ENCODE measurements around the gene NPY4R2.
"Not testable (repeated sequence)": the region's sequence is repeated elsewhere in the genome, so short reads cannot be mapped to it uniquely, and the experiment has no call there.

The NPY4R2 gene

GRCh38 chr10:47918475-47918874 is at the start of gene NPY4R2:
Gene NPY4R2, plus strand, starts transcription at chr10:47918662. Its CDS starts 3,326 bp downstream, at chr10:47921988.
- DNase-seq, result not testable (repeated sequence)

GRCh38 chr10:47870887-47871286 is 47.6 kb upstream of the NPY4R2 start:
- not testable (repeated sequence) for DNase-seq

GRCh38 chr10:47871485-47872180 is 46.8 kb upstream of the NPY4R2 start:
- not testable (repeated sequence) for DNase-seq

GRCh38 chr10:47872236-47872635 is 46.2 kb upstream of the NPY4R2 start:
- not testable (repeated sequence) for DNase-seq

GRCh38 chr10:47884239-47884638 is 34.2 kb upstream of the NPY4R2 start:
- DNase-seq, result not testable (repeated sequence)

GRCh38 chr10:47884934-47885333 is 33.5 kb upstream of the NPY4R2 start:
- not testable (repeated sequence) for DNase-seq

- DNase-seq, result not testable (repeated sequence)
Measured at GRCh38 chr10:47886356-47886755, 32.1 kb upstream of the NPY4R2 start.

GRCh38 chr10:47886827-47887226 is 31.6 kb upstream of the NPY4R2 start:
- DNase-seq, result not testable (repeated sequence)

- not testable (repeated sequence) for DNase-seq
Measured at GRCh38 chr10:47890737-47891136, 27.7 kb upstream of the NPY4R2 start.

GRCh38 chr10:47892494-47893261 is 25.8 kb upstream of the NPY4R2 start:
- DNase-seq, result not testable (repeated sequence)

GRCh38 chr10:47894571-47894970 is 23.9 kb upstream of the NPY4R2 start:
- not testable (repeated sequence) for DNase-seq

GRCh38 chr10:47897813-47898212 is 20.6 kb upstream of the NPY4R2 start:
- DNase-seq, result not testable (repeated sequence)

- DNase-seq, result not testable (repeated sequence)
Measured at GRCh38 chr10:47909333-47909732, 9.1 kb upstream of the NPY4R2 start.

- DNase-seq, result not testable (repeated sequence)
Measured at GRCh38 chr10:47910486-47910885, 8.0 kb upstream of the NPY4R2 start.

- not testable (repeated sequence) for DNase-seq
Measured at GRCh38 chr10:47914052-47914451, 4.4 kb upstream of the NPY4R2 start.

- not testable (repeated sequence) for DNase-seq
Measured at GRCh38 chr10:47915849-47916548, 2.5 kb upstream of the NPY4R2 start.

GRCh38 chr10:47920610-47921009 is 2.1 kb downstream of the NPY4R2 start:
- not testable (repeated sequence) for DNase-seq

GRCh38 chr10:47922503-47922902 is 4.0 kb downstream of the NPY4R2 start:
- not testable (repeated sequence) for DNase-seq

GRCh38 chr10:47924628-47925027 is 6.2 kb downstream of the NPY4R2 start:
- not testable (repeated sequence) for DNase-seq

GRCh38 chr10:47927147-47927916 is 8.9 kb downstream of the NPY4R2 start:
- DNase-seq, result not testable (repeated sequence)

- not testable (repeated sequence) for DNase-seq
Measured at GRCh38 chr10:47928225-47928624, 9.8 kb downstream of the NPY4R2 start.

- DNase-seq, result not testable (repeated sequence)
Measured at GRCh38 chr10:47932824-47933223, 14.4 kb downstream of the NPY4R2 start.
